Memory B cell (primary cell): ENCODE results near the gene REPS1.
"Not testable (repeated sequence)": the region's sequence is repeated elsewhere in the genome, so short reads cannot be mapped to it uniquely, and the experiment has no call there.

ENCODE experiments used
- ATAC-seq: fragments of 150-1000 bp; cut with Tn5 transposase; 2 replicates; pipeline ENCODE4 v1.10.0; 2021; ENCODE audit warnings: low read depth, mild to moderate bottlenecking, moderate library complexity
- DNase-seq, 2 donors: peaks; one replicate each; pipeline ENCODE4 v3.0.0; 2022; ENCODE audit warnings: low spot score in 2 of 2
- H3K27ac Mint-ChIP-seq: one replicate; pipeline ENCODE4 v1.8.0; 2022; ENCODE audit warnings: mild to moderate bottlenecking, moderate library complexity, mixed read lengths
- H3K27me3 Mint-ChIP-seq: one replicate; pipeline ENCODE4 v1.8.0; 2022; ENCODE audit warnings: mixed read lengths
- H3K36me3 Mint-ChIP-seq: one replicate; pipeline ENCODE4 v1.8.0; 2022; ENCODE audit warnings: mild to moderate bottlenecking, mixed read lengths
- H3K4me1 Mint-ChIP-seq: one replicate; pipeline ENCODE4 v1.8.0; 2022; ENCODE audit warnings: mixed read lengths
- H3K4me3 Mint-ChIP-seq: one replicate; pipeline ENCODE4 v1.8.0; 2022; ENCODE audit warnings: mild to moderate bottlenecking, moderate library complexity, mixed read lengths
- H3K9me3 Mint-ChIP-seq: one replicate; pipeline ENCODE4 v1.8.0; 2022; ENCODE audit warnings: mixed read lengths

REPS1 gene

GRCh38 chr6:139014945-139015344, 26.9 kb upstream of the REPS1 start:
- Mint-ChIP-seq H3K4me1 (peaks cover 9% of the 10 kb centered on the region), H3K27me3 (peaks cover 1% of the 10 kb centered on the region), H3K9me3 (no peaks in the 10 kb centered on the region), H3K4me3 (no peak overlapping the region), H3K27ac (no peak overlapping the region), H3K36me3 (no peaks in the 10 kb centered on the region)
- no peak for DNase-seq
- ATAC-seq = no peak

- Mint-ChIP-seq H3K4me3 (no peak overlapping the region), H3K27ac (no peak overlapping the region), H3K4me1 (peaks cover 9% of the 10 kb centered on the region), H3K9me3 (peaks cover 2% of the 10 kb centered on the region), H3K27me3 (peaks cover 1% of the 10 kb centered on the region), H3K36me3 (no peaks in the 10 kb centered on the region)
- ATAC-seq (no peak), DNase-seq (no peak)
These were observed 25.2 kb upstream of the REPS1 start for GRCh38 chr6:139013185-139013800.

- Mint-ChIP-seq H3K27me3 (peaks cover 1% of the 10 kb centered on the region), H3K27ac (no peak overlapping the region), H3K9me3 (peaks cover 6% of the 10 kb centered on the region), H3K4me3 (no peak overlapping the region), H3K36me3 (no peaks in the 10 kb centered on the region), H3K4me1 (peaks cover 11% of the 10 kb centered on the region)
- no peak for ATAC-seq
- DNase-seq = no peak
These were observed 23.9 kb upstream of the REPS1 start for GRCh38 chr6:139011980-139012379.

DNA sequence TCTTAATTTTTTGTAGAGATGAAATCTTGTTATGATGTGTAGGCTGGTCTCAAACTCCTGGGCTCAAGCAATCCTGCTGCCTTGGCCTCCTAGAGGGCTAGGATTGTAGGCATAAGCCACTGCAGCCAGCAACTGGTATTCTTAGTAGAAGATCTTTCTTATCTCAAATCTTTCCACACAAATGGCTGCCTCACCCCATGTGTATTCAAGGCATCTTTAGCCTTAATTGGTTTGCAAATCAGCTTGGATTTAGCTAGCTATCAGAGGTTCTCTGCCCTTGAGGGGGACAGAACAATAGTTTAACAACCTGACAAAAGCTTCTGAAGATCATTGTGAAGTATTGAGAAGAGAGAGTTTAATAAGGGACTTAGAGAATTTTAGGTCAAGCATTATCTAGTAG, 22.6 kb upstream of the REPS1 start:
- peaks cover 1% of the 10 kb centered on the region for H3K27me3 Mint-ChIP-seq
- DNase-seq = no peak
- peaks cover 7% of the 10 kb centered on the region for H3K4me1 Mint-ChIP-seq
- H3K9me3 Mint-ChIP-seq = peaks cover 6% of the 10 kb centered on the region
- no peak overlapping the region for H3K27ac Mint-ChIP-seq
- H3K36me3 Mint-ChIP-seq = no peaks in the 10 kb centered on the region
- H3K4me3 Mint-ChIP-seq = no peak overlapping the region
- ATAC-seq = no peak

DNA sequence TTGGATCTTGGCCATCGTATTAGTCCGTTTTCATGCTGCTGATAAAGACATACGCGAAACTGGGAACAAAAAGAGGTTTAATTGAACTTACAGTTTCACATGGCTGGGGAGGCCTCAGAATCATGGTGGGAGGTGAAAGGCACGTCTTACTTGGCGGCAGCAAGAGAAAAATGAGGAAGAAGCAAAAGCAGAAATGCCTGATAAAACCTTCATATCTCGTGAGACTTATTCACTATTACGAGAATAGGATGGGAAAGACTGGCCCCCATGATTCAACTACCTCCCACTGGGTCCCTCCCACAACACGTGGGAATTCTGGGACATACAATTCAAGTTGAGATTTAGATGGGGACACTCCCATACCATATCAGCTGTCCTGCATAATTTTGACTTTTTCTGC, 20.1 kb upstream of the REPS1 start:
- H3K4me1 Mint-ChIP-seq = peaks cover 7% of the 10 kb centered on the region

GRCh38 chr6:139007428-139007827, 19.4 kb upstream of the REPS1 start:
- H3K4me1 Mint-ChIP-seq = peaks cover 7% of the 10 kb centered on the region

More for the DNA sequence above, 20.1 kb upstream of the REPS1 start:
- ATAC-seq = no peak
- Mint-ChIP-seq H3K4me3 (no peak overlapping the region), H3K27me3 (peaks cover 2% of the 10 kb centered on the region), H3K36me3 (no peaks in the 10 kb centered on the region), H3K27ac (no peak overlapping the region), H3K9me3 (peaks cover 6% of the 10 kb centered on the region)
- no peak for DNase-seq

GRCh38 chr6:139006477-139006876, 18.4 kb upstream of the REPS1 start:
- Mint-ChIP-seq H3K4me3 (no peak overlapping the region), H3K9me3 (peaks cover 6% of the 10 kb centered on the region), H3K36me3 (no peaks in the 10 kb centered on the region), H3K27ac (no peak overlapping the region), H3K27me3 (peaks cover 2% of the 10 kb centered on the region), H3K4me1 (peaks cover 7% of the 10 kb centered on the region)
- ATAC-seq (no peak), DNase-seq (no peak)

More at GRCh38 chr6:139007428-139007827, 19.4 kb upstream of the REPS1 start:
- no peak overlapping the region for H3K27ac Mint-ChIP-seq
- no peak overlapping the region for H3K4me3 Mint-ChIP-seq
- peaks cover 6% of the 10 kb centered on the region for H3K9me3 Mint-ChIP-seq
- no peaks in the 10 kb centered on the region for H3K36me3 Mint-ChIP-seq
- ATAC-seq = no peak
- H3K27me3 Mint-ChIP-seq = peaks cover 2% of the 10 kb centered on the region
- DNase-seq = no peak

DNA sequence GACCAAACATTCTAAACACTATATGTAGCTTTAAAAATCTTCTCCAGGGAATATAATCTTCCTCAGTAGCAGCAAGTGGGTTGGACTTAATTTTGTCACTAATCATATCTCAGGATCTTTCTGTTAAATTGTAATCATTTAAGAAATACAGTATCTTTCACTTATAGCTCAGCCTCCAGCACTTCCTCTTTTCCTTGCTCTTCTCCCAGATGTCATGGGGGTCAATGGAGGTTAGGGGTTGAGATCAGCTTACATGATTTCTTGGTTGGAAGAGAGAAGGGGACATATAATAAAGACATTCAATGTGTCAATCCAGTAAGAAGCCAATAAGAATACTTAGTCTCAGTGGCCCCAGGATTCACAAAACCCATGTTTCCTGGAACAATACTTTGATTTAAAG, 15.7 kb upstream of the REPS1 start:
- Mint-ChIP-seq H3K36me3 (no peaks in the 10 kb centered on the region), H3K4me3 (no peak overlapping the region), H3K4me1 (peaks cover 7% of the 10 kb centered on the region), H3K27ac (no peak overlapping the region), H3K27me3 (peaks cover 2% of the 10 kb centered on the region), H3K9me3 (peaks cover 6% of the 10 kb centered on the region)
- ATAC-seq = no peak
- no peak for DNase-seq

- ATAC-seq (no peak), DNase-seq (no peak)
- Mint-ChIP-seq H3K27me3 (peaks cover 2% of the 10 kb centered on the region), H3K27ac (peak overlapping the region; percentile 8), H3K4me1 (no peaks in the 10 kb centered on the region), H3K9me3 (no peaks in the 10 kb centered on the region), H3K4me3 (no peak overlapping the region), H3K36me3 (no peaks in the 10 kb centered on the region)
These were observed 12.1 kb upstream of the REPS1 start for GRCh38 chr6:138999949-139000725.

GRCh38 chr6:138997136-138997535, 9.1 kb upstream of the REPS1 start:
- H3K27ac Mint-ChIP-seq = no peak overlapping the region
- H3K9me3 Mint-ChIP-seq = no peaks in the 10 kb centered on the region
- ATAC-seq (no peak), DNase-seq (no peak)
- no peaks in the 10 kb centered on the region for H3K4me1 Mint-ChIP-seq
- no peak overlapping the region for H3K4me3 Mint-ChIP-seq
- no peaks in the 10 kb centered on the region for H3K27me3 Mint-ChIP-seq
- H3K36me3 Mint-ChIP-seq = no peaks in the 10 kb centered on the region

DNA sequence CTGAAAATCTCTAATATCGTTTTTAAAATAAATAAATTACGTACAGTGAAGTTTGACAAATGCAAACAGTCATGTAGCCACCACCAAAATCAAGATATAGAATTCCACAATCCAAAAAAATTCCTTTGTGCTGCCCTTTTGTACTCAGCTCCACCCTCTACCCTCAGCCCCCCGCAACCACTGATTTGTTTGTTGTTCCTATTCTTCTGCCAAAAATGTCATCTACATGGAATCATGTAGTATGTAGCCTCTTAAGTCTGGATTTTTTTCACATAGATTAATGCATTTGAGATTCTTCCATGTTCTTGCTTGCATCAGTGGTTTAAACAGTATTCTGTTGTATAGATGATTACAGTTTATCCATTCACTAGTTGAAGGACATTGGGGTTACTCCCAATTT, 8.5 kb upstream of the REPS1 start:
- H3K4me3 Mint-ChIP-seq = no peak overlapping the region
- no peaks in the 10 kb centered on the region for H3K27me3 Mint-ChIP-seq
- DNase-seq = no peak
- H3K4me1 Mint-ChIP-seq = no peaks in the 10 kb centered on the region
- H3K27ac Mint-ChIP-seq = no peak overlapping the region
- no peaks in the 10 kb centered on the region for H3K36me3 Mint-ChIP-seq
- ATAC-seq = no peak
- H3K9me3 Mint-ChIP-seq = no peaks in the 10 kb centered on the region

GRCh38 chr6:138993410-138993809, 5.4 kb upstream of the REPS1 start:
- not testable (repeated sequence) for H3K27ac Mint-ChIP-seq, H3K4me1 Mint-ChIP-seq, ATAC-seq, H3K9me3 Mint-ChIP-seq, H3K36me3 Mint-ChIP-seq, DNase-seq, H3K27me3 Mint-ChIP-seq, H3K4me3 Mint-ChIP-seq

- H3K27me3 Mint-ChIP-seq, H3K4me3 Mint-ChIP-seq, H3K4me1 Mint-ChIP-seq: not testable (repeated sequence)
These were observed 4.9 kb upstream of the REPS1 start for GRCh38 chr6:138992965-138993364.

GRCh38 chr6:138991206-138991605, 3.2 kb upstream of the REPS1 start:
- H3K4me1 Mint-ChIP-seq = peaks cover 11% of the 10 kb centered on the region

More at GRCh38 chr6:138992965-138993364, 4.9 kb upstream of the REPS1 start:
- DNase-seq, ATAC-seq, H3K27ac Mint-ChIP-seq, H3K36me3 Mint-ChIP-seq, H3K9me3 Mint-ChIP-seq: not testable (repeated sequence)

More at GRCh38 chr6:138991206-138991605, 3.2 kb upstream of the REPS1 start:
- DNase-seq = no peak
- H3K27me3 Mint-ChIP-seq = no peaks in the 10 kb centered on the region
- no peak overlapping the region for H3K4me3 Mint-ChIP-seq
- H3K36me3 Mint-ChIP-seq = no peaks in the 10 kb centered on the region
- no peak for ATAC-seq
- no peak overlapping the region for H3K27ac Mint-ChIP-seq
- H3K9me3 Mint-ChIP-seq = no peaks in the 10 kb centered on the region
